Parathyroid adenoma (tissue), 2 donors: ENCODE results near the gene NETO2.

Experiments
- H2AFZ ChIP-seq: fragments of 300-600 bp; sonication (generic); one replicate; pipeline ENCODE4 v1.7.0; 2017; ENCODE audit warnings: antibody characterized with exemption, mild to moderate bottlenecking
- H3K27ac ChIP-seq: fragments of 300-600 bp; sonication (generic); one replicate; pipeline ENCODE4 v1.7.0; 2017
- H3K27me3 ChIP-seq: fragments of 300-600 bp; sonication (generic); one replicate; pipeline ENCODE4 v1.7.0; 2017; ENCODE audit warnings: low read length; ENCODE audit not compliant: control insufficient read depth, insufficient read depth
- H3K36me3 ChIP-seq: fragments of 300-600 bp; sonication (generic); one replicate; pipeline ENCODE4 v1.7.0; 2017; ENCODE audit warnings: low read length; ENCODE audit not compliant: control insufficient read depth, insufficient read depth
- H3K4me1 ChIP-seq: fragments of 300-600 bp; sonication (generic); one replicate; pipeline ENCODE4 v1.7.0; 2017; ENCODE audit warnings: control low read depth
- H3K4me2 ChIP-seq: fragments of 300-600 bp; sonication (generic); one replicate; pipeline ENCODE4 v1.7.0; 2017; ENCODE audit warnings: low read length
- H3K4me3 ChIP-seq: fragments of 300-600 bp; sonication (generic); one replicate; pipeline ENCODE4 v1.7.0; 2017; ENCODE audit warnings: low read depth, low read length
- H3K79me2 ChIP-seq: fragments of 300-600 bp; sonication (generic); one replicate; pipeline ENCODE4 v1.7.0; 2017; ENCODE audit warnings: control low read depth
- H3K9ac ChIP-seq: fragments of 300-600 bp; sonication (generic); one replicate; pipeline ENCODE4 v1.7.0; 2017; ENCODE audit warnings: mild to moderate bottlenecking
- H3K9me3 ChIP-seq: fragments of 300-600 bp; sonication (generic); one replicate; pipeline ENCODE4 v1.7.0; 2017; ENCODE audit warnings: low read length; ENCODE audit not compliant: control insufficient read depth
- CTCF ChIP-seq: fragments of 300-600 bp; sonication (generic); IDR thresholded peaks from one replicate; pipeline ENCODE4 v1.7.0; 2017; ENCODE audit warnings: antibody characterized with exemption, mild to moderate bottlenecking
- donor health status: primary hyperparathyroidism.

NETO2 gene

GRCh38 chr16:47073223-47074155 is 70.3 kb downstream of the NETO2 start:
- Histone ChIP-seq H3K27ac (no peak overlapping the region), H3K9ac (no peak overlapping the region), H3K9me3 (no peaks in the 10 kb centered on the region), H3K79me2 (no peaks in the 10 kb centered on the region), H3K4me2 (no peak overlapping the region), H2AFZ (no peak overlapping the region), H3K27me3 (no peaks in the 10 kb centered on the region), H3K4me1 (no peaks in the 10 kb centered on the region), H3K4me3 (no peak overlapping the region), H3K36me3 (no peaks in the 10 kb centered on the region)
- no peak for TF ChIP-seq CTCF

GRCh38 chr16:47072158-47072557 is 71.6 kb downstream of the NETO2 start:
- no peak overlapping the region for H3K4me3 ChIP-seq
- no peaks in the 10 kb centered on the region for H3K79me2 ChIP-seq
- no peaks in the 10 kb centered on the region for H3K4me1 ChIP-seq
- H3K9ac ChIP-seq = no peak overlapping the region
- TF ChIP-seq CTCF = no peak
- no peaks in the 10 kb centered on the region for H3K27me3 ChIP-seq
- no peak overlapping the region for H2AFZ ChIP-seq
- no peak overlapping the region for H3K27ac ChIP-seq
- H3K9me3 ChIP-seq = no peaks in the 10 kb centered on the region
- H3K36me3 ChIP-seq = no peaks in the 10 kb centered on the region
- H3K4me2 ChIP-seq = no peak overlapping the region

GRCh38 chr16:47069841-47070584 is 73.7 kb downstream of the NETO2 start:
- Histone ChIP-seq H3K36me3 (no peaks in the 10 kb centered on the region), H3K79me2 (no peaks in the 10 kb centered on the region), H3K9ac (no peak overlapping the region), H3K27ac (no peak overlapping the region), H3K4me2 (no peak overlapping the region), H3K27me3 (no peaks in the 10 kb centered on the region), H2AFZ (no peak overlapping the region), H3K4me3 (no peak overlapping the region), H3K4me1 (no peaks in the 10 kb centered on the region), H3K9me3 (no peaks in the 10 kb centered on the region)
- no peak for TF ChIP-seq CTCF

GRCh38 chr16:47069313-47069712 is 74.4 kb downstream of the NETO2 start:
- Histone ChIP-seq H3K79me2 (no peaks in the 10 kb centered on the region), H3K4me1 (no peaks in the 10 kb centered on the region), H3K9me3 (no peaks in the 10 kb centered on the region), H2AFZ (no peak overlapping the region), H3K9ac (no peak overlapping the region), H3K27ac (no peak overlapping the region), H3K27me3 (no peaks in the 10 kb centered on the region), H3K4me3 (no peak overlapping the region), H3K4me2 (no peak overlapping the region), H3K36me3 (no peaks in the 10 kb centered on the region)
- no peak for TF ChIP-seq CTCF
